Neural cell (in vitro differentiated cells): ENCODE measurements around the gene TPST1. TPM values are rescaled to one million over a fixed set of nuclear protein-coding genes. Genes with fewer than 3 reads are reported as not detected.

Experiments
- H2AFZ ChIP-seq: fragments of 200-600, 300-800 bp; sonication (generic), shearing (Covaris generic); 2 replicates; pipeline ENCODE4 v1.6.0; 2014; ENCODE audit warnings: low read depth, mild to moderate bottlenecking, antibody characterized with exemption, low read length, moderate library complexity
- H3F3A ChIP-seq: fragments of 200-600 bp; shearing (Covaris generic); 2 replicates; pipeline ENCODE4 v1.6.1; 2016; ENCODE audit warnings: mild to moderate bottlenecking, moderate library complexity, mixed read lengths, antibody characterized with exemption, low read length; ENCODE audit not compliant: insufficient read depth, poor library complexity, severe bottlenecking
- H3K27ac ChIP-seq: fragments of 200-600, 300-800 bp; sonication (generic), shearing (Covaris generic); 2 replicates; pipeline ENCODE4 v1.5.1; 2014; ENCODE audit warnings: mild to moderate bottlenecking, low read length, moderate library complexity
- H3K27me3 ChIP-seq: fragments of 300-800, 200-600 bp; sonication (generic), shearing (Covaris generic); 2 replicates; pipeline ENCODE4 v1.6.0; 2014; ENCODE audit warnings: mild to moderate bottlenecking, low read depth, low read length, moderate library complexity; ENCODE audit not compliant: insufficient read depth
- H3K36me3 ChIP-seq: fragments of 300-800, 200-600 bp; sonication (generic), shearing (Covaris generic); 2 replicates; pipeline ENCODE4 v1.5.1; 2014; ENCODE audit warnings: mild to moderate bottlenecking, antibody characterized with exemption, low read length, moderate library complexity; ENCODE audit not compliant: insufficient read depth
- H3K4me2 ChIP-seq: fragments of 300-800, 200-600 bp; sonication (generic), shearing (Covaris generic); 2 replicates; pipeline ENCODE4 v1.6.0; 2014; ENCODE audit warnings: mild to moderate bottlenecking, low read length
- H3K4me3 ChIP-seq: fragments of 300-800, 200-600 bp; sonication (generic), shearing (Covaris generic); 2 replicates; pipeline ENCODE4 v1.5.1; 2014; ENCODE audit warnings: mild to moderate bottlenecking, low read length, moderate library complexity
- H3K79me2 ChIP-seq: fragments of 200-600 bp; shearing (Covaris generic); replicated peaks from 2 replicates; pipeline ENCODE4 v1.6.0; 2014; ENCODE audit warnings: mild to moderate bottlenecking, low read length, moderate library complexity; ENCODE audit not compliant: insufficient read depth
- H3K9ac ChIP-seq: fragments of 300-800, 200-600 bp; sonication (generic), shearing (Covaris generic); 2 replicates; pipeline ENCODE4 v1.6.1; 2016; ENCODE audit warnings: mild to moderate bottlenecking, low read length, mixed read lengths
- H3K9me2 ChIP-seq: fragments of 200-600 bp; shearing (Covaris generic); 2 replicates; pipeline ENCODE4 v1.6.1; 2016; ENCODE audit warnings: mild to moderate bottlenecking, low read length, mixed read lengths; ENCODE audit not compliant: insufficient read depth
- H3K9me3 ChIP-seq: fragments of 200-600, 300-800 bp; sonication (generic), shearing (Covaris generic); 2 replicates; pipeline ENCODE4 v1.6.1; 2016; ENCODE audit warnings: mild to moderate bottlenecking, mixed run types, low read length, moderate library complexity, mixed read lengths
- H4K20me1 ChIP-seq: fragments of 200-600 bp; shearing (Covaris generic); 2 replicates; pipeline ENCODE4 v1.6.1; 2016; ENCODE audit warnings: mild to moderate bottlenecking, mixed run types; ENCODE audit not compliant: insufficient read depth
- CTCF ChIP-seq: fragments of 450-650 bp; IDR thresholded peaks from 2 replicates; pipeline ENCODE4 v1.5.1; 2014; ENCODE audit warnings: antibody characterized with exemption, mild to moderate bottlenecking, moderate library complexity; ENCODE audit not compliant: poor library complexity, severe bottlenecking
- EP300 ChIP-seq: fragments of 450-650 bp; conservative IDR thresholded peaks from 2 replicates; pipeline ENCODE4 v1.6.1; 2014; ENCODE audit warnings: antibody characterized with exemption, mild to moderate bottlenecking, moderate library complexity; ENCODE audit not compliant: poor library complexity, severe bottlenecking
- EZH2 ChIP-seq: fragments of 200-600, 300-800 bp; shearing (Covaris generic), sonication (generic); IDR thresholded peaks from 2 replicates; pipeline ENCODE4 v1.6.1; 2014; ENCODE audit warnings: antibody characterized with exemption, low read length, borderline replicate concordance, mild to moderate bottlenecking; ENCODE audit not compliant: insufficient read depth, poor library complexity, severe bottlenecking
- MXI1 ChIP-seq: fragments of 450-650 bp; conservative IDR thresholded peaks from 2 replicates; pipeline ENCODE4 v1.6.1; 2014; ENCODE audit warnings: antibody characterized with exemption, mild to moderate bottlenecking; ENCODE audit not compliant: poor library complexity, severe bottlenecking
- POLR2AphosphoS5 ChIP-seq: IDR thresholded peaks from 2 replicates; pipeline ENCODE4 v1.6.1; 2012
- RAD21 ChIP-seq: fragments of 450-650 bp; conservative IDR thresholded peaks from 2 replicates; pipeline ENCODE4 v1.6.1; 2014; ENCODE audit warnings: antibody characterized with exemption, mild to moderate bottlenecking, moderate library complexity
- REST ChIP-seq: IDR thresholded peaks from 2 replicates; pipeline ENCODE4 v1.6.1; 2012; ENCODE audit warnings: borderline replicate concordance
- SMC3 ChIP-seq: fragments of 450-650 bp; conservative IDR thresholded peaks from 2 replicates; pipeline ENCODE4 v1.6.1; 2014; ENCODE audit warnings: antibody characterized with exemption, mild to moderate bottlenecking, moderate library complexity; ENCODE audit not compliant: poor library complexity
- TAF1 ChIP-seq: IDR thresholded peaks from 2 replicates; pipeline ENCODE4 v1.6.1; 2012; ENCODE audit warnings: low read depth
- polyA plus RNA-seq: library from polyadenylated mRNA; depleted of rRNA; stranded (reverse); fragments of >200 nt; gene quantifications from 2 replicates; pipeline ENCODE4 v1.2.3, GENCODE V29; 2014

Gene TPST1
- polyA plus RNA-seq, 1 donor from 2014 or later, result 58.5 TPM

GRCh38 chr7:66282591-66282935 is 77.4 kb downstream of the TPST1 start:
- Histone ChIP-seq H4K20me1 (no peaks in the 10 kb centered on the region), H3K27me3 (no peaks in the 10 kb centered on the region), H3K79me2 (peaks cover 10% of the 10 kb centered on the region), H3F3A (no peaks in the 10 kb centered on the region), H3K27ac (no peak overlapping the region), H3K4me2 (no peak overlapping the region), H3K4me3 (no peak overlapping the region), H3K36me3 (no peaks in the 10 kb centered on the region), H2AFZ (no peak overlapping the region), H3K9me2 (no peaks in the 10 kb centered on the region), H3K9me3 (no peaks in the 10 kb centered on the region), H3K9ac (no peak overlapping the region)
- TF ChIP-seq CTCF, result no peak
- no peak for TF ChIP-seq POLR2AphosphoS5
- TF ChIP-seq TAF1, result no peak
- no peak for TF ChIP-seq EP300
- no peak for TF ChIP-seq SMC3
- TF ChIP-seq EZH2, result no peak
- TF ChIP-seq RAD21, result no peak
- TF ChIP-seq REST, result no peak
- TF ChIP-seq MXI1, result no peak

- no peak overlapping the region for H3K4me3 ChIP-seq
- H3K27ac ChIP-seq, result no peak overlapping the region
- H3K36me3 ChIP-seq, result no peaks in the 10 kb centered on the region
- H2AFZ ChIP-seq, result no peak overlapping the region
- H3K79me2 ChIP-seq, result peaks cover 10% of the 10 kb centered on the region
- H4K20me1 ChIP-seq, result no peaks in the 10 kb centered on the region
- no peaks in the 10 kb centered on the region for H3K9me2 ChIP-seq
- no peaks in the 10 kb centered on the region for H3K27me3 ChIP-seq
- no peaks in the 10 kb centered on the region for H3F3A ChIP-seq
- H3K9me3 ChIP-seq, result no peaks in the 10 kb centered on the region
- no peak for TF ChIP-seq TAF1
- TF ChIP-seq EZH2, result no peak
- no peak for TF ChIP-seq REST
- no peak for TF ChIP-seq POLR2AphosphoS5
- TF ChIP-seq SMC3, result no peak
- no peak for TF ChIP-seq MXI1
- TF ChIP-seq RAD21, result no peak
- no peak for TF ChIP-seq EP300
- no peak for TF ChIP-seq CTCF
- no peak overlapping the region for H3K9ac ChIP-seq
- no peak overlapping the region for H3K4me2 ChIP-seq
Measured at GRCh38 chr7:66283003-66283920, 78.1 kb downstream of the TPST1 start.
